SK-N-MC (cell line): Measurements from ENCODE around the gene C1QBP.

Experiments
- EZH2 ChIP-seq: fragments of 200-600 bp; sonication (generic); IDR thresholded peaks from one replicate; pipeline ENCODE4 v1.6.1; 2017; ENCODE audit warnings: antibody characterized with exemption
- POLR2AphosphoS5 ChIP-seq: IDR thresholded peaks from 2 replicates; pipeline ENCODE4 v1.6.1; 2012; ENCODE audit warnings: mild to moderate bottlenecking, low read depth, low read length, borderline replicate concordance

DNA sequence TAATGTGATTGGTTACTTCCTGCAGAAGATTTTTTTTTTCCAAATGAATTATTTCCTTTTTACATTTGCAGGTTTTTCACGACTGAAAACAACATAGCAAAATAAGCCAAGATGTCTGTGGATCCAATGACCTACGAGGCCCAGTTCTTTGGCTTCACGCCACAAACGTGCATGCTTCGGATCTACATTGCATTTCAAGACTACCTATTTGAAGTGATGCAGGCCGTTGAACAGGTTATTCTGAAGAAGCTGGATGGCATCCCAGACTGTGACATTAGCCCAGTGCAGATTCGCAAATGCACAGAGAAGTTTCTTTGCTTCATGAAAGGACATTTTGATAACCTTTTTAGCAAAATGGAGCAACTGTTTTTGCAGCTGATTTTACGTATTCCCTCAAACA, 49.8 kb upstream of the C1QBP start:
- TF ChIP-seq POLR2AphosphoS5 (no peak), EZH2 (no peak)
